Loucy (cell line): ENCODE measurements around the gene CTRB2.
A peak's percentile ranks its signal among the peaks of the same experiment; 100 is the strongest.

Source experiments
- H2AFZ ChIP-seq: fragments of 200-600 bp; sonication (generic); 2 replicates; pipeline ENCODE4 v1.6.0; 2016; ENCODE audit warnings: antibody characterized with exemption, mild to moderate bottlenecking, low read length, moderate library complexity
- H3F3A ChIP-seq: fragments of 200-600 bp; 2 replicates; pipeline ENCODE4 v1.6.0; 2016; ENCODE audit warnings: antibody characterized with exemption, low read depth, mild to moderate bottlenecking
- H3K27me3 ChIP-seq: fragments of 200-600 bp; sonication (generic); 2 replicates; pipeline ENCODE4 v1.6.1; 2014; ENCODE audit warnings: low read length, mild to moderate bottlenecking; ENCODE audit not compliant: insufficient read depth, poor library complexity, severe bottlenecking
- H3K36me3 ChIP-seq: fragments of 200-600 bp; sonication (generic); 2 replicates; pipeline ENCODE4 v1.6.1; 2016; ENCODE audit warnings: low read length; ENCODE audit not compliant: insufficient read depth
- H3K4me1 ChIP-seq: fragments of 200-600 bp; sonication (generic); 2 replicates; pipeline ENCODE4 v1.5.1; 2014; ENCODE audit warnings: low read length, mild to moderate bottlenecking; ENCODE audit not compliant: insufficient read depth, poor library complexity, severe bottlenecking
- H3K4me2 ChIP-seq: fragments of 200-600 bp; sonication (generic); 2 replicates; pipeline ENCODE4 v1.6.0; 2014; ENCODE audit warnings: antibody characterized with exemption, low read length, low read depth, mild to moderate bottlenecking; ENCODE audit not compliant: poor library complexity, severe bottlenecking
- H3K4me3 ChIP-seq: fragments of 200-600 bp; sonication (generic); 2 replicates; pipeline ENCODE4 v1.5.1; 2014; ENCODE audit warnings: low read length, mild to moderate bottlenecking, mixed read lengths; ENCODE audit not compliant: poor library complexity, severe bottlenecking
- H3K79me2 ChIP-seq: fragments of 200-600 bp; sonication (generic); 2 replicates; pipeline ENCODE4 v1.6.1; 2014; ENCODE audit warnings: low read length; ENCODE audit not compliant: insufficient read depth
- H3K9ac ChIP-seq: fragments of 200-600 bp; sonication (generic); 2 replicates; pipeline ENCODE4 v1.6.0; 2014; ENCODE audit warnings: mild to moderate bottlenecking, low read depth, low read length, moderate library complexity; ENCODE audit not compliant: poor library complexity, severe bottlenecking
- H3K9me2 ChIP-seq: fragments of 200-600 bp; sonication (generic); replicated peaks from 2 replicates; pipeline ENCODE4 v1.6.1; 2016; ENCODE audit warnings: low read depth, low read length, mixed read lengths
- H3K9me3 ChIP-seq: fragments of 200-600 bp; sonication (generic); 2 replicates; pipeline ENCODE4 v1.6.1; 2014; ENCODE audit warnings: mild to moderate bottlenecking, antibody characterized with exemption, low read length, low read depth; ENCODE audit not compliant: insufficient read depth
- H4K20me1 ChIP-seq: fragments of 200-600 bp; sonication (generic); 2 replicates; pipeline ENCODE4 v1.6.0; 2014; ENCODE audit warnings: antibody characterized with exemption, low read length, mild to moderate bottlenecking; ENCODE audit not compliant: insufficient read depth, poor library complexity, severe bottlenecking
- EZH2phosphoT487 ChIP-seq: fragments of 200-600 bp; IDR thresholded peaks from 2 replicates; pipeline ENCODE4 v1.6.1; 2018; ENCODE audit warnings: antibody characterized with exemption, mild to moderate bottlenecking, moderate library complexity, borderline replicate concordance
- TF ChIP-seq, protein P1 (sequence below): fragments of 200-600 bp; sonication (generic); conservative IDR thresholded peaks from 2 replicates; pipeline ENCODE4 v1.5.1; 2014; ENCODE audit warnings: mild to moderate bottlenecking, antibody characterized with exemption, low read length

Gene CTRB2

GRCh38 chr16:75202069-75202590 lies 4.8 kb downstream of the CTRB2 start:
- Histone ChIP-seq H3K4me1 (peaks cover 9% of the 10 kb centered on the region), H3K4me2 (no peak overlapping the region), H3K27me3 (no peaks in the 10 kb centered on the region), H3K9me2 (no peaks in the 10 kb centered on the region), H2AFZ (no peak overlapping the region), H4K20me1 (no peaks in the 10 kb centered on the region), H3K36me3 (no peaks in the 10 kb centered on the region), H3K9ac (no peak overlapping the region), H3K9me3 (no peaks in the 10 kb centered on the region), H3K4me3 (no peak overlapping the region), H3K79me2 (no peaks in the 10 kb centered on the region), H3F3A (no peaks in the 10 kb centered on the region)
- TF ChIP-seq, protein P1, sequence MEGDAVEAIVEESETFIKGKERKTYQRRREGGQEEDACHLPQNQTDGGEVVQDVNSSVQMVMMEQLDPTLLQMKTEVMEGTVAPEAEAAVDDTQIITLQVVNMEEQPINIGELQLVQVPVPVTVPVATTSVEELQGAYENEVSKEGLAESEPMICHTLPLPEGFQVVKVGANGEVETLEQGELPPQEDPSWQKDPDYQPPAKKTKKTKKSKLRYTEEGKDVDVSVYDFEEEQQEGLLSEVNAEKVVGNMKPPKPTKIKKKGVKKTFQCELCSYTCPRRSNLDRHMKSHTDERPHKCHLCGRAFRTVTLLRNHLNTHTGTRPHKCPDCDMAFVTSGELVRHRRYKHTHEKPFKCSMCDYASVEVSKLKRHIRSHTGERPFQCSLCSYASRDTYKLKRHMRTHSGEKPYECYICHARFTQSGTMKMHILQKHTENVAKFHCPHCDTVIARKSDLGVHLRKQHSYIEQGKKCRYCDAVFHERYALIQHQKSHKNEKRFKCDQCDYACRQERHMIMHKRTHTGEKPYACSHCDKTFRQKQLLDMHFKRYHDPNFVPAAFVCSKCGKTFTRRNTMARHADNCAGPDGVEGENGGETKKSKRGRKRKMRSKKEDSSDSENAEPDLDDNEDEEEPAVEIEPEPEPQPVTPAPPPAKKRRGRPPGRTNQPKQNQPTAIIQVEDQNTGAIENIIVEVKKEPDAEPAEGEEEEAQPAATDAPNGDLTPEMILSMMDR: no peak
- TF ChIP-seq EZH2phosphoT487: no peak

GRCh38 chr16:75198135-75198600 lies 8.8 kb downstream of the CTRB2 start:
- Histone ChIP-seq H2AFZ (peak overlapping the region; percentile 30), H3K27me3 (no peaks in the 10 kb centered on the region), H3K9me2 (no peaks in the 10 kb centered on the region), H3K9ac (no peak overlapping the region), H4K20me1 (no peaks in the 10 kb centered on the region), H3K4me1 (peaks cover 9% of the 10 kb centered on the region), H3F3A (no peaks in the 10 kb centered on the region), H3K79me2 (no peaks in the 10 kb centered on the region), H3K9me3 (no peaks in the 10 kb centered on the region), H3K4me2 (peak overlapping the region; percentile 60), H3K4me3 (peak overlapping the region; percentile 42), H3K36me3 (no peaks in the 10 kb centered on the region)
- TF ChIP-seq EZH2phosphoT487: no peak
- TF ChIP-seq, protein P1: no peak

- Histone ChIP-seq H3K9me2 (no peaks in the 10 kb centered on the region), H3K4me1 (peaks cover 9% of the 10 kb centered on the region), H3K9me3 (no peaks in the 10 kb centered on the region), H3K4me2 (peak overlapping the region; percentile 60), H3K79me2 (no peaks in the 10 kb centered on the region), H3K27me3 (no peaks in the 10 kb centered on the region), H3K4me3 (peak overlapping the region; percentile 42), H3K9ac (no peak overlapping the region), H3K36me3 (no peaks in the 10 kb centered on the region), H3F3A (no peaks in the 10 kb centered on the region), H4K20me1 (no peaks in the 10 kb centered on the region), H2AFZ (peak overlapping the region; percentile 30)
- TF ChIP-seq, protein P1: peak; percentile 26; the same call in 1 of the 2 replicates
- no peak for TF ChIP-seq EZH2phosphoT487
Observed at GRCh38 chr16:75197522-75198134, 9.3 kb downstream of the CTRB2 start.
